NB4 (cell line): Measurements from ENCODE around the gene PSMB3.

Source experiments
- MYC ChIP-seq: IDR thresholded peaks from 2 replicates; pipeline ENCODE4 v1.6.1; 2011; ENCODE audit warnings: low read depth, low read length
- POLR2A ChIP-seq: IDR thresholded peaks from 2 replicates; pipeline ENCODE4 v1.6.1; 2011; ENCODE audit warnings: mild to moderate bottlenecking; ENCODE audit not compliant: insufficient read length; ENCODE audit errors: extremely low read depth
- TF ChIP-seq, protein P1 (sequence below): IDR thresholded peaks from one replicate; pipeline ENCODE4 v1.5.1; 2012; ENCODE audit warnings: low read depth, low read length

DNA sequence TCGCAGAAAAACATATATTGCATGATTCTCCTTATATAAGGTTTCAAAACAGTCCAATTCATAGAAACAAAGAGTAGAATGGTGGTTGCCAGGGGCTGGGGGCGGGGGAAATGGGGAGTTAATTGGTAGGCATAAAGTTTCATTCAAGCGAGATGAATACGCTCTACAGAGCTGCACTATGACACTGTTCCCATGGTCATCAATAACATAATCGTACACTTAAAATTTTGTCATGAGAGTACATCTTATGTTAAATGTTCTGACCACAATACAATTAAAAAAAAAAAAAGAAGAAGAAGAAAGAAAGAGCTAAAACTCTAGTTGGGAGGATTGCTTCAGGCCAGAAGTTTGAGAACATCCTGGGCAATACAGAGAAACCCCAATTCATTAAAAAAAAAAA is 41.7 kb downstream of the PSMB3 start:
- TF ChIP-seq, protein P1, sequence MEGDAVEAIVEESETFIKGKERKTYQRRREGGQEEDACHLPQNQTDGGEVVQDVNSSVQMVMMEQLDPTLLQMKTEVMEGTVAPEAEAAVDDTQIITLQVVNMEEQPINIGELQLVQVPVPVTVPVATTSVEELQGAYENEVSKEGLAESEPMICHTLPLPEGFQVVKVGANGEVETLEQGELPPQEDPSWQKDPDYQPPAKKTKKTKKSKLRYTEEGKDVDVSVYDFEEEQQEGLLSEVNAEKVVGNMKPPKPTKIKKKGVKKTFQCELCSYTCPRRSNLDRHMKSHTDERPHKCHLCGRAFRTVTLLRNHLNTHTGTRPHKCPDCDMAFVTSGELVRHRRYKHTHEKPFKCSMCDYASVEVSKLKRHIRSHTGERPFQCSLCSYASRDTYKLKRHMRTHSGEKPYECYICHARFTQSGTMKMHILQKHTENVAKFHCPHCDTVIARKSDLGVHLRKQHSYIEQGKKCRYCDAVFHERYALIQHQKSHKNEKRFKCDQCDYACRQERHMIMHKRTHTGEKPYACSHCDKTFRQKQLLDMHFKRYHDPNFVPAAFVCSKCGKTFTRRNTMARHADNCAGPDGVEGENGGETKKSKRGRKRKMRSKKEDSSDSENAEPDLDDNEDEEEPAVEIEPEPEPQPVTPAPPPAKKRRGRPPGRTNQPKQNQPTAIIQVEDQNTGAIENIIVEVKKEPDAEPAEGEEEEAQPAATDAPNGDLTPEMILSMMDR: no peak
- TF ChIP-seq MYC (no peak), POLR2A (no peak)
